GM18502 (cell line): ENCODE results near the gene N4BP2L1.

Experiments used
- ATAC-seq: cut with Tn5 transposase; IDR thresholded peaks from one replicate; pipeline ENCODE4 v1.9.1; 2021; ENCODE audit warnings: mild to moderate bottlenecking; ENCODE audit not compliant: unreplicated experiment, poor library complexity

The N4BP2L1 gene

GRCh38 chr13:32438871-32439270 is 10.9 kb upstream of the N4BP2L1 start:
- ATAC-seq = no peak

- ATAC-seq = no peak
Observed at GRCh38 chr13:32432856-32433255, 4.9 kb upstream of the N4BP2L1 start.

GRCh38 chr13:32431361-32431760 is 3.4 kb upstream of the N4BP2L1 start:
- ATAC-seq = no peak

- ATAC-seq = no peak
Observed at GRCh38 chr13:32430018-32430747, 2.3 kb upstream of the N4BP2L1 start.

GRCh38 chr13:32429433-32429909 is 1.5 kb upstream of the N4BP2L1 start:
- ATAC-seq = no peak

GRCh38 chr13:32428581-32429432 is 877 bp upstream of the N4BP2L1 start:
- peak; percentile 21 for ATAC-seq

GRCh38 chr13:32426990-32427851 is 709 bp downstream of the N4BP2L1 start:
- ATAC-seq = peak; percentile 19

- peak; percentile 44 for ATAC-seq
Observed at GRCh38 chr13:32426191-32426989, 1.5 kb downstream of the N4BP2L1 start.

- no peak for ATAC-seq
Observed at GRCh38 chr13:32425158-32425557, 2.8 kb downstream of the N4BP2L1 start.

GRCh38 chr13:32423592-32423991 is 4.3 kb downstream of the N4BP2L1 start:
- ATAC-seq = no peak

GRCh38 chr13:32419862-32420261 is 8.1 kb downstream of the N4BP2L1 start:
- no peak for ATAC-seq

- ATAC-seq = no peak
Observed at GRCh38 chr13:32417995-32418394, 9.9 kb downstream of the N4BP2L1 start.

- no peak for ATAC-seq
Observed at GRCh38 chr13:32415019-32415418, 12.9 kb downstream of the N4BP2L1 start.

- no peak for ATAC-seq
Observed at GRCh38 chr13:32414580-32414979, 13.3 kb downstream of the N4BP2L1 start.

GRCh38 chr13:32413284-32413683 is 14.6 kb downstream of the N4BP2L1 start:
- no peak for ATAC-seq

GRCh38 chr13:32409561-32410421 is 18.1 kb downstream of the N4BP2L1 start:
- ATAC-seq = no peak

GRCh38 chr13:32409001-32409313 is 19.0 kb downstream of the N4BP2L1 start:
- no peak for ATAC-seq

- no peak for ATAC-seq
Observed at GRCh38 chr13:32408296-32409000, 19.5 kb downstream of the N4BP2L1 start.
